ENCODE results near the gene SYNC. TPM values are rescaled to one million over a fixed set of nuclear protein-coding genes. Genes with fewer than 3 reads are reported as not detected.
A peak's percentile ranks its signal among the peaks of the same experiment; 100 is the strongest.

The SYNC gene
- total and polyA plus RNA-seq, 9 donors: 3.0 to 13.5 (median 9.8) TPM

GRCh38 chr1:32725615-32725982 lies 23.0 kb upstream of the SYNC start:
- Histone ChIP-seq H3K27me3 (no peaks in the 10 kb centered on the region), H3K27ac (no peak overlapping the region), H3K9me3 (no peaks in the 10 kb centered on the region), H3K4me3 (no peak overlapping the region), H3K4me1 (ENCODE audit: insufficient read depth) (peaks cover 15% of the 10 kb centered on the region), H3K36me3 (no peaks in the 10 kb centered on the region)
- intact Hi-C loops (cut with DNase I): no loop called here
- no peak for DNase-seq
- 88 to 97% (median 93%) methylated on average over 3 of the region's 3 CpGs for WGBS, 3 donors
- TF ChIP-seq CTCF (IDR thresholded peaks at IDR 0.05) (no peak), EP300 (IDR thresholded peaks at IDR 0.05) (no peak), POLR2A (IDR thresholded peaks at IDR 0.05) (no peak)

GRCh38 chr1:32724678-32725614 lies 22.4 kb upstream of the SYNC start:
- DNase-seq: peak in 4 of 5 donors; percentile 43 to 52 (median 46)
- no peaks in the 10 kb centered on the region for H3K27me3 ChIP-seq
- no peaks in the 10 kb centered on the region for H3K36me3 ChIP-seq
- WGBS, 3 donors: 55 to 61% (median 57%) methylated on average over 14 of the region's 14 CpGs
- TF ChIP-seq CTCF (IDR thresholded peaks at IDR 0.05) (no peak), EP300 (IDR thresholded peaks at IDR 0.05) (no peak), POLR2A (IDR thresholded peaks at IDR 0.05) (no peak)
- H3K4me3 ChIP-seq: no peak overlapping the region
- intact Hi-C loops (cut with DNase I): no loop called here
- H3K4me1 ChIP-seq (ENCODE audit: insufficient read depth): peaks cover 13% of the 10 kb centered on the region
- H3K9me3 ChIP-seq: no peaks in the 10 kb centered on the region
- no peak overlapping the region for H3K27ac ChIP-seq

- Histone ChIP-seq H3K27me3 (no peaks in the 10 kb centered on the region), H3K27ac (no peak overlapping the region), H3K36me3 (no peaks in the 10 kb centered on the region), H3K9me3 (no peaks in the 10 kb centered on the region), H3K4me1 (ENCODE audit: insufficient read depth) (peaks cover 3% of the 10 kb centered on the region), H3K4me3 (no peak overlapping the region)
- DNase-seq: no peak
- TF ChIP-seq CTCF (IDR thresholded peaks at IDR 0.05): no peak
- TF ChIP-seq EP300 (IDR thresholded peaks at IDR 0.05): no peak
- no peak for TF ChIP-seq POLR2A (IDR thresholded peaks at IDR 0.05)
- intact Hi-C loops (cut with DNase I): no loop called here
- 77 to 84% (median 84%) methylated on average over 4 of the region's 4 CpGs for WGBS, 3 donors
Measured at GRCh38 chr1:32719681-32720275, 17.2 kb upstream of the SYNC start.

GRCh38 chr1:32718527-32718926 lies 16.0 kb upstream of the SYNC start:
- 83 to 97% (median 92%) methylated on average over 1 of the region's 1 CpG for WGBS, 3 donors
- no peaks in the 10 kb centered on the region for H3K36me3 ChIP-seq
- no peak overlapping the region for H3K4me3 ChIP-seq
- no peaks in the 10 kb centered on the region for H3K27me3 ChIP-seq
- DNase-seq: no peak
- peaks cover 2% of the 10 kb centered on the region for H3K4me1 ChIP-seq (ENCODE audit: insufficient read depth)
- intact Hi-C loops (cut with DNase I): no loop called here
- TF ChIP-seq EP300 (IDR thresholded peaks at IDR 0.05) (no peak), POLR2A (IDR thresholded peaks at IDR 0.05) (no peak), CTCF (IDR thresholded peaks at IDR 0.05) (no peak)
- no peaks in the 10 kb centered on the region for H3K9me3 ChIP-seq
- H3K27ac ChIP-seq: no peak overlapping the region
